ENCODE measurements around the gene TEX22. TPM values are rescaled to one million over a fixed set of nuclear protein-coding genes. Genes with fewer than 3 reads are reported as not detected.

Gene TEX22
- total RNA-seq, 4 donors from 2014 or later = 0.35 to 1.6 (median 0.94) TPM; not detected in 1

DNA sequence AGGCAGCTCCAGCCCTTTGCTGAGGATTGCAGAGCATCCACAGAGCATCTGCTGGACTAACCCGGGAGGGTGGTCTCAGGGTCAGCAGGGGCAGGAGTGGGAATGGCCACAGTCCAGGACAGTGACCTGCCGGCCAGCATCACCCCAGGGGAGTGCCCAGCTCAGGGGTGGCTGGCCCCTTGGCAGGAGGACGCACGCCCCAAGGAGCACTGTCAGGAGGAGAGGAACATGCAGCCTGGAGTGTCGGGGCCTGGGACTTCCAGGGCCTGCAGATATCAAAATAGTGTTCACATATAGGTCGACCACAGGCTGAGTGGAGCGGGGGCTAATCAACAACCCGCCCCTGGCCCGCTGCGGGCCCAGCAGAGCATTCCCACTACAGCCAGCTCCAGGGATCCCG is 33.2 kb upstream of the TEX22 start:
- no peaks in the 10 kb centered on the region for H3K4me1 ChIP-seq
- TF ChIP-seq, protein P1, sequence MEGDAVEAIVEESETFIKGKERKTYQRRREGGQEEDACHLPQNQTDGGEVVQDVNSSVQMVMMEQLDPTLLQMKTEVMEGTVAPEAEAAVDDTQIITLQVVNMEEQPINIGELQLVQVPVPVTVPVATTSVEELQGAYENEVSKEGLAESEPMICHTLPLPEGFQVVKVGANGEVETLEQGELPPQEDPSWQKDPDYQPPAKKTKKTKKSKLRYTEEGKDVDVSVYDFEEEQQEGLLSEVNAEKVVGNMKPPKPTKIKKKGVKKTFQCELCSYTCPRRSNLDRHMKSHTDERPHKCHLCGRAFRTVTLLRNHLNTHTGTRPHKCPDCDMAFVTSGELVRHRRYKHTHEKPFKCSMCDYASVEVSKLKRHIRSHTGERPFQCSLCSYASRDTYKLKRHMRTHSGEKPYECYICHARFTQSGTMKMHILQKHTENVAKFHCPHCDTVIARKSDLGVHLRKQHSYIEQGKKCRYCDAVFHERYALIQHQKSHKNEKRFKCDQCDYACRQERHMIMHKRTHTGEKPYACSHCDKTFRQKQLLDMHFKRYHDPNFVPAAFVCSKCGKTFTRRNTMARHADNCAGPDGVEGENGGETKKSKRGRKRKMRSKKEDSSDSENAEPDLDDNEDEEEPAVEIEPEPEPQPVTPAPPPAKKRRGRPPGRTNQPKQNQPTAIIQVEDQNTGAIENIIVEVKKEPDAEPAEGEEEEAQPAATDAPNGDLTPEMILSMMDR (IDR thresholded peaks at IDR 0.05) = no peak
- TF ChIP-seq POLR2A (IDR thresholded peaks at IDR 0.05) = no peak
- no peaks in the 10 kb centered on the region for H3K9me3 ChIP-seq
- H3K36me3 ChIP-seq = peaks cover 0 to 34% (median 3%) of the 10 kb centered on the region in 3 donors
- H3K4me3 ChIP-seq = no peak overlapping the region
- no peak for DNase-seq
- no peaks in the 10 kb centered on the region for H3K27me3 ChIP-seq
- no peak overlapping the region for H3K27ac ChIP-seq

DNA sequence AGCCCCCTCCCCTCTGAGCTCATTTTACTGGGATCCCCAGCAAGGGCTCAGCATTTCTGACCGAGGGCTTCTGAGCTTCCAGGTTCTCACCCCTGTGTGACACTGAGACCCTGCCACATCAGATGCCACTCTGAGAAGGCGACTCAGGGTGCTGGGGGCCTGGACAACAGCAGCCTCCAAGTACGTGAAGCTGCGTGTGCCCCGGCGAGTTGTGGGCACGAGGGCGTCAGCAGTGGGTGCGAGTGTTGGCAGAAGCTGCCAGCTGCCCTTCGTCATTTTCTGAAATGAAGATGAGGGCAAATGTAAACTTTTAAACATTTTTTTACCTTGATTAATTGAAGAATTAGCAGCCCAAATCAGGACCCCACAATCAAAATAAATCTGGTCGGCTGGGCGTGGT is 32.7 kb upstream of the TEX22 start:
- no peak for DNase-seq
- TF ChIP-seq, protein P1 (IDR thresholded peaks at IDR 0.05) = no peak
- TF ChIP-seq POLR2A (IDR thresholded peaks at IDR 0.05) = no peak
- no peaks in the 10 kb centered on the region for H3K27me3 ChIP-seq
- no peak overlapping the region for H3K27ac ChIP-seq
- no peaks in the 10 kb centered on the region for H3K9me3 ChIP-seq
- no peak overlapping the region for H3K4me3 ChIP-seq
- H3K4me1 ChIP-seq = no peaks in the 10 kb centered on the region
- H3K36me3 ChIP-seq = peaks cover 0 to 35% (median 3%) of the 10 kb centered on the region in 3 donors

DNA sequence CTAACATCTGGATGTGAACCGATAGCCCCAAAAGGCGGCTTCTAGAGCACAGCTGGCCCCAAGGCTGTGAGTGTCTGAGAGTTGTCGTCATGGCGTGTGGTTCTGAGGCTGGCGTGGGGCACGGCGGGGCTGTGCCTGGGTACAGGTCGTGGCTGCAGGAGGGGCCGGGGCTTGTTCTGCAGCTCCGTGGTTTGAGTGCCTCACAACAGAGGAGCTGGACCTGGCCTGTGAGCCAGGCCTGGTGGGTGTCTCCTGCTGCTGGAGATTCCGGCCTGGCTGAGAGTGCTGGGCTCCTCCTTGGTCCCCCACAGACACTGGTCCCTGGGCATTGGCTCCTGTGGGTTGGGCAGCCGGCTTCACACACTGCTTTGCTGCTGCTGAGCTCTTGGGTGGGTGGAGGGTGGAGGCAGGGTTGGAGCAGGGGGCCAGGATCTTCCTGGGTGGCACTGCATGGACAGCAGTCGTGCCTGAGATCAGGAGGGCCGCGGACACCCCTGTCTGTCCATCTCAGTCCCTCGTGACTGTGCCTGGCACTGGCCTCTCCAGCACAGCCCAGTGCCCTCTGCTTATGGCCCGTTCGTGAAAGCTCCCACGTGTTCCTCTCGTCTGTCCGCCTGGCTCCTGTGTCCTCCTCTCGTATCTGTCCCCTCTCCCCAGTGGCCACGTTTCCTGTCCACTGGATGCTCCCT is 31.8 kb upstream of the TEX22 start:
- Histone ChIP-seq H3K27me3 (no peaks in the 10 kb centered on the region), H3K9me3 (no peaks in the 10 kb centered on the region), H3K4me1 (no peaks in the 10 kb centered on the region), H3K27ac (no peak overlapping the region), H3K4me3 (no peak overlapping the region), H3K36me3 (peaks cover 0 to 31% (median 3%) of the 10 kb centered on the region in 3 donors)
- DNase-seq = no peak
- no peak for TF ChIP-seq POLR2A (IDR thresholded peaks at IDR 0.05)
- TF ChIP-seq, protein P1 (IDR thresholded peaks at IDR 0.05) = no peak

DNA sequence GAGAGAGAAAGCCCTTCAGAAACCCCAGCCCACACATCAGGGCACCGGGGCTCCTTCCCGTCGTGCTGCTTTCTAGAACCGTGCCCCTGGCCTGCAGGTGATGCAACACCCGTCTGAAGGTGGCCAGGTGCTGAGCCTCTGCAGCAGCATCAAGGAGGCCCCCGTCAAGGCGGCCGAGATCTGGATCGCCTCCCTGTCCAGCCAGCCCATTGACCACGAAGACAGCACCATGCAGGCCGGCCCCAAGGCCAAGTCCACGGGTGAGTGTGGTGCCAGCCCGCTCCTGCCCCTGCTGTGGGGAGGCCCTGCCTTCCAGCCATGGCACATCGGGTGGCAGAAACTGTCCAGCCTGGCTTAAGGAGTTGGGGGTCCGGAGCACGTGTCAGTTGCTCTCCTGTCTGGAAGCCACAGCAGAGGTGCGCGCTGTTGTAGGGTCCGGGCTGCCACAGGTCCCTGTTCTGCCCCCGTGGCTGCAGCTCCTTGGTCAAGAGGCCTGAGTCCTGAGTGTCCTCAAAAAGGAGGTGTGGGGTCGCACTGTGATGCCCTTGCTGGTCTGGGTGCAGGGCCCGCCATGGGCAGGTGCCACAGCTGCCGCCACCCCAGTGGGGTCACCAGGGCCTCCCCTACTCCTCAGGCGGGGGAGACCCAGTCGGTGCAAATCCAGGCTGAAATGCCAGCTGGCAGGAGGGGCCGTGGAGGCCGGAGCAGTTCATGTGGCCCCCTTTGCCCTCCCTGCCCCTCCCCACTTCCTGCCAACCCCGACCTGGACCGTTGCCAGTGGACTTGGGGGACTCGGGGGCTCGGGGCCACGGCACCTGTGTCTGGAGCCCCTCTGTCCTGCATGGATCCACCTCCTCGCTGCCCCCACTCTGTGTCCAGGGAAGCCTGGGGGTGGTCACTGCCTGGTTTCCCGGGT is 31.0 kb upstream of the TEX22 start:
- Histone ChIP-seq H3K9me3 (no peaks in the 10 kb centered on the region), H3K27me3 (no peaks in the 10 kb centered on the region)
- TF ChIP-seq, protein P1 (IDR thresholded peaks at IDR 0.05) = no peak
- TF ChIP-seq POLR2A (IDR thresholded peaks at IDR 0.05) = no peak

DNA sequence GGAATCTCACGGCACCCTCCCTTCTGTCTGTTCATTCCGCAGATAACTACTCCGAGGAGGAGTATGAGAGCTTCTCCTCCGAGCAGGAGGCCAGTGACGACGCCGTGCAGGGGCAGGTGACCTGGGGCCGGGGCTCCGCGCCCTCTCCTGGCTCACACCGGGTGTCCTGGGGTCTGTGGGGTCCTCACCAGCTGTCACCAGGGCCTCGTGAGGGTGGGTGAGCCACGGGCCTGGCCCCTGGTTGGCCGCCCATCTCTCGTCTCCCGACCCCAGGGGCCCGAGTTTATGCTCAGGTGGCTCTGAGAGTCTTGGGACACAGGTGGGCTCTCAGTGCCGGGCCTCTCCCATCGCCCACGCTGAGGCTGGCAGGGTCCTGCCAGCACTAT is 30.3 kb upstream of the TEX22 start:
- DNase-seq = no peak
- no peak for TF ChIP-seq POLR2A (IDR thresholded peaks at IDR 0.05)
- TF ChIP-seq, protein P1 (IDR thresholded peaks at IDR 0.05) = no peak
- no peaks in the 10 kb centered on the region for H3K27me3 ChIP-seq

More for the DNA sequence above, 31.0 kb upstream of the TEX22 start:
- DNase-seq = no peak
- Histone ChIP-seq H3K4me3 (no peak overlapping the region), H3K36me3 (peaks cover 0 to 31% (median 3%) of the 10 kb centered on the region in 3 donors), H3K27ac (no peak overlapping the region), H3K4me1 (no peaks in the 10 kb centered on the region)

More for the DNA sequence above, 30.3 kb upstream of the TEX22 start:
- Histone ChIP-seq H3K27ac (no peak overlapping the region), H3K36me3 (peaks cover 0 to 31% (median 3%) of the 10 kb centered on the region in 3 donors), H3K4me3 (no peak overlapping the region), H3K9me3 (no peaks in the 10 kb centered on the region), H3K4me1 (no peaks in the 10 kb centered on the region)

Measured in Peyer's patch (tissue), 4 donors.